Embryonic facial prominence (tissue), 1 donor: ENCODE data around the gene CKS1B.
A peak's percentile ranks its signal among the peaks of the same experiment; 100 is the strongest.

Source experiments
- DNase-seq: peaks from one replicate; pipeline ENCODE4 v3.0.0-alpha.2; 2016; ENCODE audit errors: extremely low spot score

The CKS1B gene

DNA sequence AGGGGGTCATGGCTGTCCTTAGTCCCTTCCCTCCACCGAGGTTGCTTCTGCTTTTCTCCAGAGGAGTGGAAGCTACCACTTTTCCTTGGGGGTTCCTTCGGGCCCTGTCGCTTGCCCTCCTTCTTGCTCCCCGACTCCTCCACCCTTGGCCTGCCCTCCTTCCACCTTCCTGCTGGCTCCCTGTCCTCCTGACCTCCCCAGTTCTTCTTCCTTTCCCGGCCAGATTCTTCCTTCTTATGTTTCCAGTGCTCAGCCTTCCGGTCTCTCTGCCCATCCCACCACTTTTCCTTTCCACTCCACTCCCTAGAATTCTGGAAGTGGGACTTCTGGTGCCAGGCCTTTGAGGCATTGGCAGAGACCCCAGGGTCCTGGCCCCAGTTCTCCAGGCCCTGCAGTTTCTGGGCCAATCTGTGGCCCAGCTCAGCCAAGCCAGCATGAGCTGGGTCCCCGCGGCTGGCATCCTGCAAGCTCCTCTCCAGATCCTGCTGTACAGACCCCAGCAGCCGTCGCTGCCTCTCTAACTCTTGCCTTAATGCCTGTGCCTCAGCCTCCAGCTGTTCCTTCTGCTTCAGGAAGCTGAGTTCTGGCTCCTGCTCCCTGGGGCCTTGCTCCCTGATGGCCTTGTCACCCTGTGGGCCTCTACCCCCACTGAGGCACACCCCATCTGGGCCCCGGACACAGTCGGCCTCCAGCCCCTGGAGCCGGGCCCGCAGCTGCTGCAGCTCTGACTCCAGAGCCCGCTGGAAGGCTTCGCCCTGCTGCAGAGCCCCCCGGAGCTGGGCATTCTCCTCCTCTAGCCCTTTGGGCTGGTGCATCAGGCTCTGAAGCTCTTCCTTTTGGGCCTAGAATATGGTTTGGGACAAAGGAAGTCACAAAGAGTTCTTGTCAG is 28.3 kb upstream of the CKS1B start:
- DNase-seq, result no peak

DNA sequence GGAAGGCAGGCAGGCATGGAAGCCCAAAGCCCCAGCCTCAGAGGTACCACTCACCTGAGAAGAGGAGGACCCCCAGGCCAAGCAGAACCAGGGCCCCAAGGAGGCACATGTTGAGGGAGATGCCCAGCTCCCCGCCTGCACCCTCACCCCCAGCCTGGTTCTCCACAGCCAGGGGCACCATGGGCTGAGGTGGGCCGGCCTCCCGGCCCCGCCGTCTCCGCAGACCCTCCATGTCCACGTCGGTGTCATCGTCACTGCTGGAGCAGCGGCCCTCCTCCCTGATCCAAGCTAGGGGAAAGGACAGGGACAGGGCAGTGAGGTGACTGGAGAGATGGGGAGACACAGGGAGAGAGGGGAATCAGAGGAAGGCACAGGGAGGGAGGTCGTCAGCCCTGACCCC is 26.4 kb upstream of the CKS1B start:
- DNase-seq, result no peak

- no peak for DNase-seq
Measured at GRCh38 chr1:154951901-154952657, 22.4 kb upstream of the CKS1B start.

- no peak for DNase-seq
Measured at GRCh38 chr1:154952664-154953063, 21.8 kb upstream of the CKS1B start.

DNA sequence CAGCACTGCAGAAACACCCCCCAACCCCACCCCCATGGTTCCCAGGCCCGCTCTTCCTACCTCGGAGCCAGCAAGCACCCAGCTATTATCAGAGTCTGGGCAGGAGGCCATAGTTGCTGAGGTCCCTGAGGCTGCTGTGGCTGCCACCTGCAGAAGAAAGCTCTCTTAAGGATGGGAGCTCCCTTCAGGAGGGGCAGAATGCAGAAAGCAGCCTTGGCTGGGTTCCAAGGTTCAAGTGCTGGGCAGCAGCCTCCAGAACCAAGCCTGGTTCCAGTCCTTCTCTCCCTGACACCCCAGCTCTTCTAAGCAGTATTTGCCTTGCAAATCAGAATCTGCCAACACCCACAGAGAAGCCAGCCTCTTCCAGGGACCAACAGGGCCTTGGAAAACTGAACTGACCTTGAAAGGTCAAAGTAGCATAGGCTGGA is 20.9 kb upstream of the CKS1B start:
- DNase-seq, result no peak

DNA sequence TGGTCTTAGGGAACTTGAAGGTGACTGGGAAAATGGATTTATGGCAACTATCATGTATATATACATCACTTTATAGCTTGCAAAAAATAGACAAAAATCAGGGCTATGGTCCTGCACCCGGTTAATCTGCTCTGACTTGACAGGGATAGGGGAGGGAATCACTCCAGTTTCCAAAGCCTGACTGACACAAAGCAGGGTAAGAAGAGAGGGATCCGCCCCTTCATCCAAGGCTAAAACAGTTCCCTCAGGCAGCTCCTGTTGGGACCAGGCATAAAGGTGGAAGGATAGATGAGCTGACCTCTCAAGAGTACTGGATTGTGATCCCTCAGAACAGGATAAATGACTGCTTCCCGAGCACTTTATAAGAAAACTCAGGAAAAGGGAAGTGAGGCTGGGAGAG is 19.9 kb upstream of the CKS1B start:
- DNase-seq, result no peak

DNA sequence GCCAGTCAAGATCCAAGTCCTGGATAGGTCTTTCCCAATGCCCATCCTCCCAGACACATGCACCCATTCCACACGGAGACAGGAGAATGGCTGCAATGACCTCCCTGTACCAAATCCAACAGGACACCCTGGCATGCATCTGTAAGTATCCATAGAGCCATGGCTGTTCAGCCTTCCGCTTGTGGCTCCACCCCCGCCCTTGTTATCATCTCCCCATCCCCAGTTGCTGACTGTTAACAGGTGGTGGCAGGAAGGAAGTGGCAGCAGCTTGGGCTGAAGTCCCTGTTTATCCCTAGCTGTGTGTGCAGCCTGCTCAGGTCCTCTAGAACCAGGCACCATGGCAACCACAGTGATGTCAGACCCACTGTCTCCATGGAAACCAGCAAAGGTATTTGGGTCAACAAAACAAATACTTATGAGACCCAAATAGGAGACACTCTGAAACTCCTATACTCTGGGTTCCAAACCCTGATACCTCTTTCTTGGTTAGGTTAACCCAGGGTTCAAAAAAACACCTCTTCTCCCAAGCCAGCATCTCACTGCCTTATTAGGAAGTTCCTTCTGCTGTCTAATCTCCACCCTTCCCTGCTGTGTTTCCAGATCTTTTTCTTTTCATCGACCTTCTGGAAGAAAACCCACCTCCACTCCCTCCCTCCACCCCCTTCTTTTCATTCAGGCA is 19.3 kb upstream of the CKS1B start:
- DNase-seq, result peak; percentile 77

- DNase-seq, result peak; percentile 88
Measured at GRCh38 chr1:154955718-154956543, 18.6 kb upstream of the CKS1B start, which contains the start of gene PBXIP1. Gene PBXIP1 (minus strand): TSS chr1:154956099. CDS start chr1:154953721, 2,378 bp downstream.

- DNase-seq, result no peak
Measured at GRCh38 chr1:154956544-154956941, 17.9 kb upstream of the CKS1B start.

DNA sequence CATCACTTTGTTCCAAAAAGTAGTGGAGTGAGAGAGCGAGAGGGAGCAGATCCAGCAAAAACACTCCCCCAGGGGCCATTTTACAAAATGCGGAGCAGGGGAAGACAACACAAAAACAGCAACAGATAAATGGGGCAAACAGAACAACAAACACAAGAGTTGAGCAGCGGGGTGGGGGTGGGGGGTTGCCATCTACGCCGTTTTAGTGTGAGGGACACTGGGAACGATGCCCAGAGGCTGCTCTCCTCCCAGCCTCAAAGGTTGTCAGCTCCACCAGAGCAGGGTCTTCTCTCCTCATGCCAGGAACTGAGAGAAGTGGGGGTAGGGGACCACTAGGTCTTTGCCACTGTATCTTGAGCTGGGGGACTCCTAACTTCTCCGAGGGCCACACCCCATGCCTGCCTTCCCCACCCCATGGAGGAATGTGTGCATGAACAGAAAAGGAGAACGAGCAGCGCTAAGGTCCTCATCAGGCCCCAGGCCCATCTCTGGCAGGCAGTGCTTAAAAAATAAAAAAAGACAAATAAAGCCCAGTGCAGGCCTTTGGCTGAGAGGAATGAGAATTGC is 17.3 kb upstream of the CKS1B start:
- DNase-seq, result no peak

DNA sequence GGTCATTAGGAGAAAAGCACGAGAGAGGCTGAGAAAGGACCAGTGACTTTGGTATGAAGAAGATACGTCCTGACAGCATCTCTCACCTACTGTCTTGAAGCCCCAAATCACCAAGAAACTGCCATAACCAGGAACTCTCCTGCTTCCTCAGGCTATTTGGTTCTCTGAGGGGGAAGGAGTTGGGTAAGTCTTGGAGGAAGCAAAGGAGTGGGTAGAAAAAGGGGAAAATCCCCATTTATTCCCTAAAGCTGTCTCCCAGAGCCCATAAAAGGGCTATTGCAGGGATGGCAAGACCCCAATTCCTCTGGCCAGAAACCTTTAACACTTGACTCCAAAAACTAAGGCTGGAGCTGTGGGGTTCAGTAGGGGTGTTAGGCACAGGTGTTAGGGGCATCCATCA is 16.4 kb upstream of the CKS1B start:
- no peak for DNase-seq

- no peak for DNase-seq
Measured at GRCh38 chr1:154958681-154959425, 15.6 kb upstream of the CKS1B start.

GRCh38 chr1:154959426-154959780 is 15.1 kb upstream of the CKS1B start:
- DNase-seq, result no peak

DNA sequence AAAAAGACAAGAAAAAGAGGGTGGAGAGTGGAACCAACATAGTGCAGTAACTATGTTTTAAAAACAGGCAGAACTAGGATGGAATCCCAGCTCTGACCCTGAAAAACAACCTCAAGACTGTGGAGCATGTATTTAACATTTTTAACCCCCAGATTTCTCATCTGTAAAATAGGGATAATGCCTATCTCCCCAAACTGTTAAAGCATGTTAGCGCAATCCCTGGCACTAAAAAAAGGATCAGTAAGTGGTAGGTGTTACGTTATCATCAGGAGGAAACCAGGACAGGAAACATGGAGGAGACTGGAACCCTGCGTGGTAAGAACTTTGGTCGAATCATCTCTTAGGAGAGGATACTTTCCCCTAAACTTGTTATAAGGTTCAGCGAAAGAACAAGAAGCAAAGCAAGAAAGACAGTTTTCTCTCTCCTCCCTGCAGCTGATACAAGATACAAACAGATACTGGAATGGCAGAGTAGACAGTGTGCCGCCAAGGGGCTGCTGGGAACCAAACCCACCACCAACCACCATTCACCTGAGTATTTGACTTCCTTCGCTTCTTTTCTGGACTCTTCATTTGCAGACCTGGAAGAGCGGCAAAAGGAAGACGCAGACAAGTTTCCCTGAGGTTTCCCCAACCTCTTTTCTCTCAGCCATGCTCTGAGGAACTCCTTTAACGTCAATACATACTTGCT is 13.9 kb upstream of the CKS1B start:
- DNase-seq, result no peak

DNA sequence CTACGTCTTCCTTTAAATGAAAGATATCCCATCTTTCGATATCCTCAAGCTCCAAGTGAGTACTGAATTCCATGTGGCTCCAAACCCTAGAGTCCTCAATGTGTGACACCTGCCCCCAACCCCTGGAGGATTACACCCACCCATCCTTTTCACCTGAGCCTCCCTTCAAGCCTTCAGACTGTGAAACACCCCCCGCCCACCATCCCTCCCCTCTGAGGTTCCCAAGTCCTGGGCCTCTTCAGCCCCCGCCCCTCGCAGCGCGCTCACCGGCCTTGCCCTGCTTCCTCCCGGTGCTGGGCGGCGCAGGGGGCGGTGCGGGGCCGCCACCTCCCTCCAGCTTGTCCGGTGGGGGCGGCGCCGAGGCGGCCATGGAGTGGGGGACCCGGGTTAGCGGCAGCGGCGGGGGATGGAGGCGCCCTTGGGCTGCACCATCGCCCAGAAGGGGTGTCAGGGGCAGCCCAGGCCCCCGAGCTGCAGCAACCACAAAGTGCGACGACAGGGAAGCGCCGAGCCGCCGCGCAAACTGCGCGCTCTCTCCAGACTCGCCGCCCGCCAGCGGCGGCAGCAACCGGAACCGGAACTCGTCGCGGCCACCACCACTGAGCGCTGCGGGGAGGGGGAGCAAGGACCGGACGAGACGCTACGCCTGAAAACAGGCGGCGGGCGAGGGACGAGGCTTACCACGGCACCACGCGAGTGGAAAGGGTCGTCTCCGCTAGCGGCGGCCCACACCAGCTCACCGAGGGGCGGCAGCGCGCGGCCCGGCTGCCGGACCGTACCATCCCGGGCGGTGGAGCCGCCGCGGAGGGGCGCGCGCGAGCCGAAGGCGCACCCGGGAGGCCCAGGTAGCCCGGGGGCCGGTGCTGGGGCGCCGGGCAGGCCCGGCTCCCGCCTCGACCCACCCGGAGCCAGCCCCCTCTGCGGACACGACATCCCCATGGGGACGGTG is 13.0 kb upstream of the CKS1B start, which contains the start of gene PYGO2:
Gene PYGO2 (minus strand): TSS at position 576 of the 949 bp plus-strand sequence. CDS start 206 bp downstream, at position 370.
- DNase-seq, result no peak

DNA sequence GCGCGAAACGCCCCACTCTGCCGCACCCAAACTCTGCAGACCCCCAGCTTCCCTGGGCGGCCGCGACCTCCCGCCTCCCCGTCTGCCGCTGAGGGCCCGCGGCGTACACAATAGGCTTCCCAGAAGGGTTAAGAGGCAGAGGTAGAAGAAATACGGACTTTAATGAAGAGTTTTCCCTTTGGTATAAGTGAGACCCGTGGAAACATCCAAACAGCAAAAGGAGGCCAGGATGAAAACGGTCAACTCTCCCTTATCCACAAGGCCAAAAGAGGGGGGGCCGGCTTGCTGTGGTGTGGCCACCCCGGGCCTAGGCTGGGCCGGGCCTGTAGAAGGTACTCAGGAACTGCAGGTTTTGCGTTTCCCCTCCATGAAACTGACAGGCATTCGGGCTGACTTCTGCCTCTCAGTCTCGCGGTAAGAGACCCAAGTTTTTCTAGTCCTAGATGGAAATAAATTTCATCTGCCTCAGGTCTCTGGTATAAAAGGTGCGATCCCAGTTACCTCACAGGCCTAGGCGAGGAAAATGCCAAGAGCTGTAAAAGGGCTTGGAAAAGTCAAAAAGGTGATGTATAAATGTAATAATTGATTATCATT is 12.2 kb upstream of the CKS1B start:
- DNase-seq, result no peak

DNA sequence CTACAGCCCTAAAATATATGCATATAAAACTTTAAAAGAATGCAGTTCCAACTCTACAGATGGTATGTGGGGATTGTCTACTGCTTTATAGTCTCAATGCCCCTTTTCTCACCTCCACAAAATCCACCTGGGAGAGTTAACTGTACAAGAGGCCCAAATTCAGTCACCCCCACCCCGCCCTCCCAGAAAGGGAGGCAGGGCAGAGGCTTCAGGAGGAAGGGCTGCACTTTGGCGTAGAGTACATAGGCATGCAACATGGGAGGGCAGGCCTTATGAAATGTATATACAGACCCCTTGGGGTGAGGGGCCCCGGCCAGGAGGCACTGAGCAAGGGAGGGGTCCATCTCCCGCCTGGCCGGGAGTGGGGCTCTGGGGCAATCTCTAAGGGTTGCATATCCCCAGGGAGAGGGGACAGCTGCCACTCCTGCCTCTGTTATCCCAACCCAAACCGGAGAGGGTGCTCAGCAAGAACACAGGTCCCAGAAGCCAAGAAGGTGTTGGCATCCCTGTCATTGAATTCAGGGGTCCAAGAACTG is 11.6 kb upstream of the CKS1B start:
- no peak for DNase-seq

- DNase-seq, result no peak
Measured at GRCh38 chr1:154963643-154964042, 10.8 kb upstream of the CKS1B start.
